ENCODE results near the gene VAV2.

VAV2 gene

DNA sequence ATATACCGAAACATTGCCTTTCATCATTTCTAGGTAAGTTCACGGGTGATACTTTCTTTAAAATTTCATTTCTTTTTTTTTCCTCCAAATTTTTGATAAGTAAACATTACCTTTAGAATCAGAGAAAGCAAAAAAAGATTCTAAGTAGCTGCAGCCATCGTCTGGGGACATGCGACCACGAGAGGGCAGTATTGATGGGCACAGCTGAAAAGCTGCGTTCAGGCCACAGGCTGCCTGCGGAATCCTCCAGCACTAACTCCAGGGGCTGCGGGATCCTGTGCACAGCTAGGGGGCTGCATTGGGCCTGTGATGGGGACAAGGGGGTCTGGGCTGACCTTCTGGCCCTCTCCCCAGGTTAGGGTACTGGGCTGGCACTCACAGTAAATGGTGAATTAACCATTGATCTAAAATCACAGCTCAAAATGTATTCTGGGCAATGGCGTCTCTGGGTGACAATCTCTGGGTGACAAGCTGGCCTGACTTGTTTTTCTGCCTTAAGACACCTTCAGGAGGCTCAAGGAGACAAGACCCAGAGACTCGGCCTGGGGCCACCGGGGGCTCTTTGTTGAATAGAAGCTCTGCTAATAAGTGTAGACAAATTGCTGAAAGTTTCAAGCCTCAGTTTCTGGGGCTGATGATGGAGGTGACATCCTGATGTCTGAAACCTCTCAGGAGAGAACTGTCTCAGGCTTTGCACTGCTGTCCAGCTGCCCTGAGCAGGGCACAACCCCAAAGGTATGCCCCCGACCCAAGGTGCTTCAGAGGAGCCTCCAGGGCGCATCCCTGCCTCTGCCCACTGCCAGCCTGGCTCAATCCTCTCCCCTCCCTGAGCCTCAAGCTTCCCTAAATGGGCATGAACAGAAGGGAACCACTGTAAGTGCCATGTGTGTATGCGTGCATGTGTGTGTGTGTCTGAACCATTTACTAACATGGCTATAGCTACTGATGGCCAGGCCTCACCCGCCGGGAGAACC, 209.7 kb downstream of the VAV2 start:
- FAIRE-seq (no peak), DNase-seq (ENCODE audit: insufficient read length, low spot score) (peak; percentile 87)
- TF ChIP-seq, protein P1, sequence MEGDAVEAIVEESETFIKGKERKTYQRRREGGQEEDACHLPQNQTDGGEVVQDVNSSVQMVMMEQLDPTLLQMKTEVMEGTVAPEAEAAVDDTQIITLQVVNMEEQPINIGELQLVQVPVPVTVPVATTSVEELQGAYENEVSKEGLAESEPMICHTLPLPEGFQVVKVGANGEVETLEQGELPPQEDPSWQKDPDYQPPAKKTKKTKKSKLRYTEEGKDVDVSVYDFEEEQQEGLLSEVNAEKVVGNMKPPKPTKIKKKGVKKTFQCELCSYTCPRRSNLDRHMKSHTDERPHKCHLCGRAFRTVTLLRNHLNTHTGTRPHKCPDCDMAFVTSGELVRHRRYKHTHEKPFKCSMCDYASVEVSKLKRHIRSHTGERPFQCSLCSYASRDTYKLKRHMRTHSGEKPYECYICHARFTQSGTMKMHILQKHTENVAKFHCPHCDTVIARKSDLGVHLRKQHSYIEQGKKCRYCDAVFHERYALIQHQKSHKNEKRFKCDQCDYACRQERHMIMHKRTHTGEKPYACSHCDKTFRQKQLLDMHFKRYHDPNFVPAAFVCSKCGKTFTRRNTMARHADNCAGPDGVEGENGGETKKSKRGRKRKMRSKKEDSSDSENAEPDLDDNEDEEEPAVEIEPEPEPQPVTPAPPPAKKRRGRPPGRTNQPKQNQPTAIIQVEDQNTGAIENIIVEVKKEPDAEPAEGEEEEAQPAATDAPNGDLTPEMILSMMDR (IDR thresholded peaks at IDR 0.05; ENCODE audit: insufficient read depth, missing control alignments), result peak; percentile 88

DNA sequence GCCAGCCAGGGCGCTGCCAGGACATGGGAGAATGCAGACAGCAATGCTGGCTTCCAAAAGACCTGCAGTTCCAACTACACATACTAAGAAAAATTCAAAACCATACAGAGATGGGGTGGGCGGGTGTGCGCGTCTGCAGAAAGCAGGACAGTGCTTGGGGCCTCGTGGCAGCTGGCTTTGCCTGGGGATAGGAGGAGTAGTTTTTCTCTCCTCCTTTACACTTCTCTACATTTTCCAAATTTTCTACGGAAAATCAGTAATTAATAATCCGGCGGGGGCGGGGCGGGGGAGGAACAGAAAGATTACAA, 210.3 kb downstream of the VAV2 start:
- FAIRE-seq, result no peak
- TF ChIP-seq, protein P1 (IDR thresholded peaks at IDR 0.05; ENCODE audit: insufficient read depth, missing control alignments), result no peak
- no peak for DNase-seq (ENCODE audit: insufficient read length, low spot score)

DNA sequence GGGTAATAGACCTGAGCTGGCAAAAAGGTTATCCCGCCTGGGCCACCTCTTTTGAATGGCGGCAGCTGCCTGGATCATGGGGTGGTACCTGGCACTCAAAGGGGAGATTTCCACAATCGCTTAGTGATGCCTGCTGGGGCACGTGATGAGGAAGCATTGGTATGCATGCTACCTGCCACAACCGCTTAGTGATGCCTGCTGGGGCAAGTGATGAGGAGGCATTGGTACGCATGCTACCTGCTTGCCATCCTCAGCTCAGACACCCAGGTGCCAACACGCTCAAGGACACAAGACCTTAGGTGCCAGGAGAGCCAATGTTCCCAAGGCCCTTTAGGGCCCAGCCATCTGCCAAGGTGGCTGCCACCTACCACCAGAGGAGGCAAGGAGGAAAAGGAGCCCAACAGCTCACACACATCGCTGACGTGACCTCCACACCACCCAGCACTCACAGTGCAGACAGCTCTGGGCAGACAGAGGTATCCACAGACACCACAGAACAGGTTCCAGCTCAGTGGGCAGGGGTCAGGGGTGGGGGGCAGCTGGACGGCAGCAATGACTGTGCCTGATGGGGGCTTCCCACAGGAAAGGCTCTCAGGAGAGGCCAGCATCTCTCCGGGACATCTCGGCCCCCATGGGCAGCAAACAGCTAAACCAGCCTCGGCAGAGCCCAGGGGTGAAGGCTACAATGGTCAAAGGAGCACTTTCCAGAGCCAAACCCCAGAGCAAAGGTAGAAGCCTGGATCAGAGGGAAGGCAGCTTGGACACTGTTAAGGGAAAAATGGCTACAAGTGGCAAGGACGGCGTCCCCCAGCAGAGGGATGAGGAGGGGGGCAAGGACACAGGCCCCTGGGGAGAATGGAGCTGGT, 210.9 kb downstream of the VAV2 start:
- TF ChIP-seq, protein P1 (IDR thresholded peaks at IDR 0.05; ENCODE audit: insufficient read depth, missing control alignments), result no peak
- FAIRE-seq (no peak), DNase-seq (ENCODE audit: insufficient read length, low spot score) (no peak)

DNA sequence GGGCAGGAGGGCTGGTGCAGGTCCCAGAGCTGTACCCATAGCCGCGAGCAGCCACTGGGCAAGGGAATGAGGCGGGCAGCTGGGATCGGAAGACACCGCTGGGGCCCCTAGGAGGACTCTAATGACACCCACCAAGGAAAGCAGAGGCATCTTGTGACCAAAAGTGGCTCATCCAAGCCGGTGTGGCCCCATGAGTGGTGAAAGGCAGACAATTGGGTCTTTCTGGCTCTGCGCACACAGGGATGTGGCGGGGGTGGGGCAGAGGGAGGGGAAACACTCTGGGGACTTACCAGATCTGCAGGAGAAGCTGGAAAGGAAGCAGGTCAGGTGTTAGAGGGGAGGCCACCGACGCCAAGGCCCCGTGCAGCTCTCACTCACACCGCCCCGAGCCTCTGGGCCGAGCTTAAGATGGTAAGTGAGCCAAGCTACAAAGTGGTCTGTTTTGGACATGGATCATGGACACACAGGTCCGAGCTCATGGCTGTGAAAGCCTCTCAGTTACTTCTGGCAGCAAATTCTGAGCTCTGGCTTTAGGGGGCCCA, 211.6 kb downstream of the VAV2 start:
- TF ChIP-seq, protein P1 (IDR thresholded peaks at IDR 0.05; ENCODE audit: insufficient read depth, missing control alignments), result no peak
- no peak for DNase-seq (ENCODE audit: insufficient read length, low spot score)
- no peak for FAIRE-seq

GRCh38 chr9:133779516-133780403, 212.4 kb downstream of the VAV2 start:
- FAIRE-seq (no peak), DNase-seq (ENCODE audit: insufficient read length, low spot score) (no peak)
- TF ChIP-seq, protein P1 (IDR thresholded peaks at IDR 0.05; ENCODE audit: insufficient read depth, missing control alignments), result no peak

GRCh38 chr9:133779081-133779480, 213.0 kb downstream of the VAV2 start:
- TF ChIP-seq, protein P1 (IDR thresholded peaks at IDR 0.05; ENCODE audit: insufficient read depth, missing control alignments), result no peak
- FAIRE-seq (no peak), DNase-seq (ENCODE audit: insufficient read length, low spot score) (no peak)

Measured in D721Med (cell line).